AG04450 (cell line): ENCODE data around the gene CPOX. TPM values are rescaled to one million over a fixed set of nuclear protein-coding genes. Genes with fewer than 3 reads are reported as not detected.

Experiments
- CTCF ChIA-PET: fragments of 300-600, 350-600 bp; formaldehyde crosslinking; extraction: SDS; loops from one replicate; lab custom pipeline; 2022; ENCODE audit warnings: antibody characterized with exemption, inconsistent platforms; lab: Charles Lee
- POLR2A ChIA-PET: fragments of 350-600 bp; formaldehyde crosslinking; extraction: SDS; loops from one replicate; lab custom pipeline; 2021; ENCODE audit warnings: antibody characterized with exemption, inconsistent platforms; lab: Yijun Ruan, JAX
- DNase-seq: peaks from one replicate; pipeline ENCODE4 v3.0.0-alpha.2; 2011; ENCODE audit warnings: low read depth, low spot score
- H3K27ac ChIP-seq: one replicate; pipeline ENCODE4 v1.5.1; 2012; ENCODE audit warnings: low read depth, low read length, control low read depth
- H3K27me3 ChIP-seq: one replicate; pipeline ENCODE4 v1.6.0; 2012; ENCODE audit warnings: low read length; ENCODE audit not compliant: control insufficient read depth, insufficient read depth
- H3K4me3 ChIP-seq: 2 replicates; pipeline ENCODE4 v1.5.1; 2011; ENCODE audit warnings: mild to moderate bottlenecking, low read depth, low read length, control low read depth
- H3K9me3 ChIP-seq: 2 replicates; pipeline ENCODE4 v1.5.1; 2012; ENCODE audit warnings: low read length; ENCODE audit not compliant: control insufficient read depth, insufficient read depth
- polyA plus RNA-seq: library from polyadenylated mRNA; depleted of rRNA; stranded (reverse); fragments of >200 nt; gene quantifications from 2 replicates; pipeline ENCODE4 v1.2.3, GENCODE V29; 2011
- TF ChIP-seq, protein P1 (sequence below): IDR thresholded peaks from 2 replicates; pipeline ENCODE4 v1.5.1; 2011; ENCODE audit warnings: low read depth, low read length, control low read depth, inconsistent platforms

CPOX gene
- polyA plus RNA-seq, 1 experiment: 19.6 TPM

DNA sequence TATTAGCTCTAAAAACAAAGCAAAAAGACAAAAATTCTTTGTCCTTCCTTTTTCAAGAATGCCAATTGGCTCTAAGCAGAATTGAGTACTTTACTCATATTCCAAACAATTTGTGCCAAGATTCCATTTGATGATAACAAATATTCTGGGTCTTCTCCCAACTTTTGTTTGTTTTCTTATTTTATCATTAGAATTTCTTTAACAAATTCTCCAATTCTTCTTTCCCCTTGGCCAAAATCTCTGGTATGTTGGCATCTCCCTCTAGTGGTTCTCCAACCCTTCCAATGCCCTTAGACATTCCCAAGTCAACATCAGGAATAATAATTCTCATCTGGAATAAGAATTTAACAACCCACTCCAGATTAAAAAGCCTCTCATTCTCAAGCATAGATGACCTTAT is 5.3 kb downstream of the CPOX start:
- H3K9me3 ChIP-seq: no peaks in the 10 kb centered on the region; the same call in 1 of the 2 replicates
- ChIA-PET CTCF (interaction anchor here (0.6 to 1.5 kb wide), 12 partner anchors 9 to 548 kb away, joined by 3 to 8 read pairs (median 3); no protein-coding TSS in a partner anchor), POLR2A (no interaction called here)
- no peak overlapping the region for H3K4me3 ChIP-seq
- TF ChIP-seq, protein P1, sequence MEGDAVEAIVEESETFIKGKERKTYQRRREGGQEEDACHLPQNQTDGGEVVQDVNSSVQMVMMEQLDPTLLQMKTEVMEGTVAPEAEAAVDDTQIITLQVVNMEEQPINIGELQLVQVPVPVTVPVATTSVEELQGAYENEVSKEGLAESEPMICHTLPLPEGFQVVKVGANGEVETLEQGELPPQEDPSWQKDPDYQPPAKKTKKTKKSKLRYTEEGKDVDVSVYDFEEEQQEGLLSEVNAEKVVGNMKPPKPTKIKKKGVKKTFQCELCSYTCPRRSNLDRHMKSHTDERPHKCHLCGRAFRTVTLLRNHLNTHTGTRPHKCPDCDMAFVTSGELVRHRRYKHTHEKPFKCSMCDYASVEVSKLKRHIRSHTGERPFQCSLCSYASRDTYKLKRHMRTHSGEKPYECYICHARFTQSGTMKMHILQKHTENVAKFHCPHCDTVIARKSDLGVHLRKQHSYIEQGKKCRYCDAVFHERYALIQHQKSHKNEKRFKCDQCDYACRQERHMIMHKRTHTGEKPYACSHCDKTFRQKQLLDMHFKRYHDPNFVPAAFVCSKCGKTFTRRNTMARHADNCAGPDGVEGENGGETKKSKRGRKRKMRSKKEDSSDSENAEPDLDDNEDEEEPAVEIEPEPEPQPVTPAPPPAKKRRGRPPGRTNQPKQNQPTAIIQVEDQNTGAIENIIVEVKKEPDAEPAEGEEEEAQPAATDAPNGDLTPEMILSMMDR: peak; percentile 46
- no peak for DNase-seq
- no peak overlapping the region for H3K27ac ChIP-seq
- H3K27me3 ChIP-seq: no peaks in the 10 kb centered on the region

DNA sequence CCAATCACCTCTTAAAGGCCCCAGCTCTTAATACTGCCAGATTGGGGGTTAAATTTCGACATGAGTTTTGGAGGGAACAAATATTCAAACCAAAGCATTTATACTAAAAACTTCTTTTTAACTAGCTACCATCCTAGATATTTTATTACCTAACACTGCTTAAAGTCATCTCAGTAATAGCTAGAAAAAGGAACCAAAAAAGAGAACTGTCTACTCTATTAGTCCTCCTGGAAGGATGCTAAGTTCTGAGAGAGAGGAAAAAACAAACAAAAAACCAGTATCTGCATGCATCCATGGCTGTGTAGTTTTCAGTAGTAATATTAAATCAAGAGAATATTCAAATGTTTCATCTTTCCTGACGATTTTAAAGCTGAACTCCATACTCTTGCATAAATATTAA is 5.8 kb downstream of the CPOX start:
- ChIA-PET POLR2A (no interaction called here), CTCF (interaction anchor here (0.7 to 1.6 kb wide), 11 partner anchors 8 to 547 kb away, joined by 3 to 8 read pairs (median 3); no protein-coding TSS in a partner anchor)
- TF ChIP-seq, protein P1: no peak
- no peak overlapping the region for H3K27ac ChIP-seq
- no peak overlapping the region for H3K4me3 ChIP-seq
- no peaks in the 10 kb centered on the region for H3K9me3 ChIP-seq
- no peaks in the 10 kb centered on the region for H3K27me3 ChIP-seq
- DNase-seq: no peak

DNA sequence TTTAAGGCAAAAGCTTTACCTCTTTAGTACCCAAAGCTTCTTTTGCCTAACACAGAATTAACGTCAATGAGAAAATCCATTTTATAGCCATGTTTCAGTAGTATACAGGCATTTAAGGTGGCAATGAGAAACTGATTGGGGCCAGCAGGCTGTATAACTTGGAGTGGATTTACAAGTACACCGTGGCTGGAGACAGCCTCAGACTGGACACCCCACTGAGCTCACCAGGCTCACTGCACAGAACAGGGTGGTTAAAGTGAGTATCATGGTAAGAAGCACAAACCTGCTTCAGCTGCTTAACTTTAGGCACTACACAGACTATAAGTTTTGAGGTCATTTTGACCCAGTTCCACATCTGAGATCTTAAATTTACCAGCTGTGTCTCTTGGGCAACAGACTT is 8.9 kb downstream of the CPOX start:
- DNase-seq: no peak
- Histone ChIP-seq H3K27me3 (no peaks in the 10 kb centered on the region), H3K9me3 (no peaks in the 10 kb centered on the region), H3K27ac (no peak overlapping the region), H3K4me3 (no peak overlapping the region)
- TF ChIP-seq, protein P1: no peak
- ChIA-PET CTCF (interaction anchor here (1.9 kb wide), 1 partner anchor 12 kb away, joined by 5 read pairs; no protein-coding TSS in a partner anchor), POLR2A (no interaction called here)

DNA sequence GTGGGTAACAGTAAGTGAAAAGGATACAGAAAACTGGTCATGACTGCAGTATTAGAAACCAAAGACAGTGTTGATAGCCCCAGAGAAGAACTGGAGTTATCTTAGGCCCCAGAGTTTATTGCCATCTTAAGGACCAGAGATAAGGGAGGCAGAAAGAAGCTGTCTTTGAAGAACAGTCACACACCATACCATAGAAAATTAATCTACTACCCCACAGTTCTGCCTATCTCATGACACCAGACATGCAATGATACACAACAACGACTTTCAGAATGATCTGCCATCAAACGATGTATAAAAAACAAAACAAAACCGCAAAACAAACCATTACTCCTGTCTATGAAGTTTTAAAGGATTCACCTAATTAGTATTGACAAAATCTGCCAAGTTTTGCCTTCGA is 9.6 kb downstream of the CPOX start:
- TF ChIP-seq, protein P1: no peak
- Histone ChIP-seq H3K27ac (no peak overlapping the region), H3K27me3 (no peaks in the 10 kb centered on the region), H3K4me3 (no peak overlapping the region), H3K9me3 (no peaks in the 10 kb centered on the region)
- ChIA-PET POLR2A (no interaction called here), CTCF (interaction anchor here (1.9 kb wide), 1 partner anchor 12 kb away, joined by 5 read pairs; no protein-coding TSS in a partner anchor)
- no peak for DNase-seq

DNA sequence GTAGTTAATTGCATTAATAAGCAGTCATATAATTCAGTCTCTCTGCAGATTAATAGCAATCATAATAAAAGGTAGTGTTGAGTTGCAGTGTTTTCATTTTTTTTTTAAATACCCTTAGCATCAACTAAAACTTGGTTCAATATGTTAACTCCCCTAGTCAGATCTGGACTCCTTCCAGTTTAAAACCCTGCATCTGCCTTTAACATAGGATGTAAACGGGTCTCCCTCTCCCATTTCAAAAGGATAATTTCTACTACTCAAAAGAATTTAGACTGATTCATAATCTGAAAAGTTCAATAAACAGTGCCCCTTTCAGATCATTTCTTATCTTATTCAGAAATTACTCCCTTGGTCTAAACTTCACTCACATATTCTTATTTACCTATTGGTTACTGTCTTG is 11.4 kb downstream of the CPOX start:
- ChIA-PET POLR2A (no interaction called here), CTCF (no interaction called here)
- DNase-seq: no peak
- no peaks in the 10 kb centered on the region for H3K9me3 ChIP-seq
- H3K4me3 ChIP-seq: no peak overlapping the region
- no peaks in the 10 kb centered on the region for H3K27me3 ChIP-seq
- TF ChIP-seq, protein P1: no peak
- no peak overlapping the region for H3K27ac ChIP-seq
